GM10248 (cell line): ENCODE measurements around the gene SGCB.

Experiments used
- CTCF ChIA-PET: fragments of 300-600 bp; sonication (Branson Sonifier 250); formaldehyde crosslinking; extraction: SDS; loops from one replicate; lab custom pipeline; 2021; ENCODE audit warnings: antibody characterized with exemption; lab: Yijun Ruan, JAX
- POLR2A ChIA-PET: fragments of 350-650 bp; sonication (Branson Sonifier 250); formaldehyde crosslinking; extraction: SDS; loops from one replicate; lab custom pipeline; 2020; ENCODE audit warnings: antibody characterized with exemption; lab: Yijun Ruan, JAX
- DNase-seq: peaks from one replicate; pipeline ENCODE4 v3.0.0; 2012; ENCODE audit errors: extremely low spot score
- CTCF ChIP-seq: IDR thresholded peaks from 2 replicates; pipeline ENCODE4 v1.5.1; 2012; ENCODE audit warnings: mild to moderate bottlenecking, low read depth; ENCODE audit errors: extremely low read depth, missing control alignments, control extremely low read depth

The SGCB gene

GRCh38 chr4:51999250-51999649 is 38.8 kb downstream of the SGCB start:
- CTCF ChIA-PET, result no interaction called here
- POLR2A ChIA-PET, result no interaction called here
- no peak for TF ChIP-seq CTCF
- DNase-seq, result no peak

GRCh38 chr4:51998837-51999236 is 39.3 kb downstream of the SGCB start:
- ChIA-PET CTCF (no interaction called here), POLR2A (no interaction called here)
- TF ChIP-seq CTCF, result no peak
- DNase-seq, result no peak

GRCh38 chr4:51997647-51998046 is 40.5 kb downstream of the SGCB start:
- TF ChIP-seq CTCF, result no peak
- POLR2A ChIA-PET, result no interaction called here
- DNase-seq, result no peak
- CTCF ChIA-PET, result no interaction called here

- ChIA-PET POLR2A (no interaction called here), CTCF (no interaction called here)
- no peak for DNase-seq
- no peak for TF ChIP-seq CTCF
These were observed 42.4 kb downstream of the SGCB start for GRCh38 chr4:51995647-51996220.
